ENCODE results near the gene DSC1. TPM values are rescaled to one million over a fixed set of nuclear protein-coding genes. Genes with fewer than 3 reads are reported as not detected.

Gene DSC1
- total and polyA plus RNA-seq, 2 of the 13 experiments (the other 11 are each of a cell fraction or from before 2014, with no cell fraction given): not detected

- TF ChIP-seq ZBTB33 (CRISPR knock-in tag; IDR thresholded peaks at IDR 0.05): no peak
- TF ChIP-seq ZNF292 (CRISPR knock-in tag; IDR thresholded peaks at IDR 0.05; ENCODE audit: borderline replicate concordance, low read depth): peak; percentile 89
- TF ChIP-seq ATF1 (CRISPR knock-in tag; IDR thresholded peaks at IDR 0.05): peak; percentile 27; the same call in 1 of the 2 replicates
- TF ChIP-seq HNRNPLL (IDR thresholded peaks at IDR 0.05; ENCODE audit: low read depth, low read length, poor library complexity, severe bottlenecking): peak; percentile 49
- TF ChIP-seq REPIN1 (CRISPR knock-in tag; IDR thresholded peaks at IDR 0.05; ENCODE audit: borderline replicate concordance, low read depth): peak; percentile 24; the same call in 1 of the 2 replicates
- TF ChIP-seq FOXA3 (CRISPR knock-in tag; IDR thresholded peaks at IDR 0.05): peak; percentile 14; the same call in 1 of the 2 replicates
- TF ChIP-seq ZBTB7B (CRISPR knock-in tag; IDR thresholded peaks at IDR 0.05): peak; percentile 76
Observed at GRCh38 chr18:31203096-31203793, 40.6 kb upstream of the DSC1 start (continued).

GRCh38 chr18:31199190-31199769, 36.6 kb upstream of the DSC1 start:
- H3K9ac ChIP-seq (ENCODE audit: insufficient read depth, low read depth, low read length): no peak overlapping the region
- FAIRE-seq (no peak), ATAC-seq (no peak), DNase-seq (ENCODE audit: low spot score) (no peak)
- WGBS (ENCODE audit: low lambda C conversion rate): 78% methylated on average over 5 of the region's 5 CpGs
- no peak overlapping the region for H2AFZ ChIP-seq (ENCODE audit: low read length)
- ChIA-PET POLR2A (no interaction called here), CTCF (ENCODE audit: low intra/inter-chr PET ratio, low total read pairs) (no interaction called here)
- H3K36me3 ChIP-seq (replicated peaks in 1 of 2; ENCODE audit: control insufficient read depth in 1 of 2, insufficient read depth in 2 of 2, low read length in 2 of 2): no peaks in the 10 kb centered on the region
- in situ Hi-C loops (cut with HindIII; ENCODE audit: extremely low pct_ligation_motif_present, low pct_unique_long_range_greater_than_20kb): no loop called here
- intact Hi-C loops (cut with micrococcal nuclease; ENCODE audit: unreplicated experiment): no loop called here
- no peaks in the 10 kb centered on the region; a peak in 1 of 5 replicates for H3K27me3 ChIP-seq (ENCODE audit: control insufficient read depth in 1 of 2, insufficient read depth in 2 of 2, low read length in 2 of 2)
- H3K9me3 ChIP-seq (ENCODE audit: low read length): no peaks in the 10 kb centered on the region
- no peaks in the 10 kb centered on the region for H4K20me1 ChIP-seq (ENCODE audit: insufficient read depth, low read length)
- H3K27ac ChIP-seq (ENCODE audit: extremely low read length, insufficient read depth, low read length): no peak overlapping the region
- no peaks in the 10 kb centered on the region for H3K79me2 ChIP-seq (ENCODE audit: insufficient read depth, low read length)
- H3K4me3 ChIP-seq (replicated peaks in 1 of 3; ENCODE audit: insufficient read depth in 1 of 3, low read depth in 2 of 3, low read length in 3 of 3): no peak overlapping the region
- no TSS peak for BruUV-seq (replicated peaks)
- H3K4me2 ChIP-seq (ENCODE audit: low read depth, low read length): no peak overlapping the region
- H3K4me1 ChIP-seq (ENCODE audit: insufficient read depth, low read length): peaks cover 31% of the 10 kb centered on the region
- TF ChIP-seq FIP1L1 (IDR thresholded peaks at IDR 0.05; ENCODE audit: borderline replicate concordance, insufficient read depth, low read depth, low read length) (no peak), KIAA2018 (CRISPR knock-in tag; IDR thresholded peaks at IDR 0.05; ENCODE audit: borderline replicate concordance) (no peak), KDM1A (CRISPR knock-in tag; IDR thresholded peaks at IDR 0.05) (no peak), PHF21A (CRISPR knock-in tag; IDR thresholded peaks at IDR 0.05) (no peak), NR2C2 (CRISPR knock-in tag; IDR thresholded peaks at IDR 0.05; ENCODE audit: borderline replicate concordance) (no peak)

All from HepG2 (cell line).